ENCODE results near the gene KPNA6. TPM values are rescaled to one million over a fixed set of nuclear protein-coding genes. Genes with fewer than 3 reads are reported as not detected.

KPNA6 gene
- total and polyA plus RNA-seq, 2 donors (not counting 3 experiments of a cell fraction or from before 2014, with no cell fraction given) = 22.1 to 85.6 TPM

GRCh38 chr1:32151319-32151787 is 43.5 kb downstream of the KPNA6 start:
- peak; percentile 16 for DNase-seq (ENCODE audit: low read depth, low spot score)
- Histone ChIP-seq H3K9ac (replicated peaks; ENCODE audit: extremely low read depth, insufficient read depth, low read length) (no peak overlapping the region), H3K79me2 (ENCODE audit: control insufficient read depth, insufficient read depth, low read length) (peaks cover 50% of the 10 kb centered on the region), H3K27me3 (ENCODE audit: control insufficient read depth in 2 of 2, insufficient read depth in 2 of 2, low read length in 2 of 2) (no peaks in the 10 kb centered on the region), H3K4me3 (replicated peaks in 1 of 3; ENCODE audit: insufficient read depth in 1 of 3, low read depth in 1 of 3, low read length in 3 of 3) (no peak overlapping the region), H3K4me2 (ENCODE audit: insufficient read depth, low read length) (no peak overlapping the region), H3K36me3 (ENCODE audit: control insufficient read depth in 2 of 2, extremely low read depth in 1 of 2, insufficient read depth in 2 of 2, low read length in 2 of 2) (peaks cover 0 to 1% of the 10 kb centered on the region in 2 experiments), H3K9me1 (replicated peaks; ENCODE audit: control insufficient read depth, extremely low read depth, insufficient read depth, low read length) (no peaks in the 10 kb centered on the region), H4K20me1 (replicated peaks; ENCODE audit: control insufficient read depth, extremely low read depth, insufficient read depth, low read length) (peaks cover 2% of the 10 kb centered on the region), H3K9me3 (replicated peaks; ENCODE audit: control insufficient read depth, insufficient read depth, low read length) (no peaks in the 10 kb centered on the region), H2AFZ (ENCODE audit: low read depth, low read length) (no peak overlapping the region), H3K27ac (ENCODE audit: insufficient read depth, low read depth, low read length) (no peak overlapping the region), H3K4me1 (ENCODE audit: control insufficient read depth, extremely low read depth, insufficient read depth, low read length) (no peaks in the 10 kb centered on the region)
- ChIA-PET POLR2A (interaction anchor here (0.6 kb wide), 2 partner anchors 9 to 15 kb away, joined by 3 to 5 read pairs; no protein-coding TSS in a partner anchor), CTCF (interaction anchor here (0.5 to 2.5 kb wide), 3 partner anchors 23 to 43 kb away, joined by 3 to 12 read pairs (median 11); partner anchors contain the start of gene KPNA6)
- dilution Hi-C loops (cut with MboI; ENCODE audit: extremely low pct_ligation_motif_present, low sequenced_read_pairs) (no loop called here), intact Hi-C loops (cut with micrococcal nuclease) (no loop called here)
- BruUV-seq (replicated peaks) = no TSS peak
- TF ChIP-seq POLR2A (IDR thresholded peaks at IDR 0.05; ENCODE audit: low read depth, low read length) = no peak
- no peak for TF ChIP-seq CTCF (IDR thresholded peaks at IDR 0.05; ENCODE audit: extremely low read depth in 1 of 2, insufficient read depth in 1 of 2, low read depth in 1 of 2, low read length in 2 of 2)
- no peak for TF ChIP-seq FOS (IDR thresholded peaks at IDR 0.05; ENCODE audit: borderline replicate concordance, insufficient read depth, low read length)
- TF ChIP-seq MAX (IDR thresholded peaks at IDR 0.05; ENCODE audit: insufficient read depth, insufficient read length) = no peak
- no peak for TF ChIP-seq GATA2 (IDR thresholded peaks at IDR 0.05; ENCODE audit: insufficient read depth, insufficient read length, low read depth, low read length)
- no peak for TF ChIP-seq JUN (IDR thresholded peaks at IDR 0.05; ENCODE audit: borderline replicate concordance, insufficient read depth, insufficient read length, low read depth)
- no peak for TF ChIP-seq POLR2AphosphoS5 (IDR thresholded peaks at IDR 0.05; ENCODE audit: insufficient read depth, low read depth, low read length)
- TF ChIP-seq EZH2 (IDR thresholded peaks at IDR 0.05; ENCODE audit: borderline replicate concordance, low read depth, low read length, severe bottlenecking) = no peak
- no peak for FAIRE-seq

Data from endothelial cell of umbilical vein (primary cell).